GM18520 (cell line): Measurements from ENCODE around the gene CTNNA2.

Experiments
- ATAC-seq: cut with Tn5 transposase; IDR thresholded peaks from one replicate; pipeline ENCODE4 v1.9.1; 2021; ENCODE audit not compliant: unreplicated experiment

The CTNNA2 gene

GRCh38 chr2:80515964-80516363 lies 1003.1 kb downstream of the CTNNA2 start:
- no peak for ATAC-seq

- ATAC-seq, result no peak
Measured at GRCh38 chr2:80517316-80517715, 1004.5 kb downstream of the CTNNA2 start.

DNA sequence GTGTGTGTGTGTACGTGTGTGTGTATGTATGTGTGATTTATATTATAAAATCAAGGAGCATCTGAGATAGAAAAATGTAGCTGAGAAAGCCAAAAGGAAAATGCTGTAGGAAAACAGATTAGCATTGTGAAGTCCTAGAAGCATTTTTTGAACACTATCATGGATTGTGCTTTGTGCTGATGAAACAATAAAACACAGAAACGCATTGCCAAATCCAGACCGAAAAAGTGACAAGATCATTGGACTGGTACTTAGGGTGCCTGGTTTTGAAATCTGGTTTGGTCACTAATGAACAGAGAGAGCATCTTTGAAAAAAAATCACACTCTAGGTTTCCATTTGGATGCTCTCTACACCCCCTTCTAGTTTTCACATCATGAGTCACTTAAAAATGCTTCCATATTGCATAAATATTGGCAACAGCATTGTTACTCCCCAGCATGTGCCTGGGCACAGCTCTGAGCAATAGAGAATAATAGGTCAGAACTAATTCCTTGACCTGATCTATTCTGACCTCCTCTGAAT lies 1006.3 kb downstream of the CTNNA2 start:
- no peak for ATAC-seq

- ATAC-seq, result no peak
Measured at GRCh38 chr2:80519699-80520291, 1006.9 kb downstream of the CTNNA2 start.

DNA sequence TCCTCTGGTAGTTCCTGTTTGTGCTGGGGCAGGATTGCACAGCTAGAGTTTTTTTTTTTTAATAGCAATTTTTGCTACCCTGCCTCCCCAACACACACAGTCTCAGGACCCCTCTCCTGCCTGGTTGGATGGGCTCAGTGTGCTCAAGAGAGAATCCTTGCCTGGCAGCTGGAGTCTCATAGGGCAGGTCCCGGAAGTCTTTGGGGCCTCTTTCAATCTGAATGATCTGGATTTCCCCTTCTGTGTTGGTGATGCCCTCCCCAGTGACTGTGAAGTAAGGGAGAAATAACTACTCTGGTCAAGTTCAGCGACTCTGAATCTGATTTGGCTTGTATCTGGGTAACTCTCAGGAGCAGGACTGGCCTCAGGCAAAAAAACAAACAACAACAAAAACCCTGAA lies 1012.3 kb downstream of the CTNNA2 start:
- peak; percentile 70 for ATAC-seq

DNA sequence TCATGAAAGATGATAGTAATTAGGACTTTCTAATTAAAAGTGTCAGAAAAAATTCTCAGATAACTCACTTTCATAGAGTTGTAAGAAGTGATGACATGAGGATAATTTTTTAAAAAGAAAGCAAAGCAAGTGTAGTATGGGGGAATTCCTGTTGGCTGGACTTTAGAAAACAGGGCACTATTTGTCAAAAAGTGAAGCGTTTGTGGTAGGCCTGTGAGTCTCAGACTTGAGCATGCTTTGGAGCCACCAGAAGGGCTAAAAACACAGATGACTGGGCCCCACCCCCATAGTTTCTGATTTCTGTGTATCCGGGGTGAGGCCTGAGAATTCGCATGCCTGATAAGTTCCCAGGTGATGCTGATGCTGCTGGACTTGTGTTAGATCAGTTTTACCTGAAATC lies 1014.3 kb downstream of the CTNNA2 start:
- peak; percentile 26 for ATAC-seq

GRCh38 chr2:80529466-80530165 lies 1016.8 kb downstream of the CTNNA2 start:
- no peak for ATAC-seq

DNA sequence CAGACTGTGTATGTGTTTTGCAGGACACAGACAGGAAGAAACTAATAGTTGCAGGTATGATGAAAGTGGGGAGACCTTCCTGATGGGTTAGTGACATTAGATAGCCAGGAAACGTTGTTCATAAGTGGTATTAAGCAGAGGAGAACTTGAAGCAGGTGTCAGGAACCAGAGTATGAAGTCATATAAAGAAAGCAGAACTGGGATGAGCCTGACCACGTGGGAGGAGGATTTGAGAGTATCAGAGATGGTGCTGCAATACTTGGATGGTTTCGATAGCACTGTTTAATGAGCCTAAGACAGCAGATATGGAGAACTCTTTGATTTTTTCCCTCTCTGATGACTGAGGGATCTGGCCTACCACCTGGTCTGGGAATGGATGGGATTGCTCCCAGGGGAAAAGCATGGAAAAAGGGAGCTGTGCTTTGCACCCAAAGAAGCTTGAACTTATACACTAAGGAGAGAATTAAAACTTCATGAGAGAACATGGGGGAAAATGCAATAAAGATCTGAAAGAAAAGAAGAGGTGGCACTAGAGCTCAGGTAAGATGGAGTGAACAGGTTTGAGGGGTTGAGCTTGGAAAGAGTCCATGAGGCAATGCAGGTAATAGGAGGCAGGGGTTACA lies 1017.7 kb downstream of the CTNNA2 start:
- peak; percentile 51 for ATAC-seq

GRCh38 chr2:80531319-80531718 lies 1018.5 kb downstream of the CTNNA2 start:
- ATAC-seq, result no peak

GRCh38 chr2:80545420-80546210 lies 1032.8 kb downstream of the CTNNA2 start:
- no peak for ATAC-seq

- ATAC-seq, result no peak
Measured at GRCh38 chr2:80546766-80547165, 1033.9 kb downstream of the CTNNA2 start.

- ATAC-seq, result no peak
Measured at GRCh38 chr2:80547344-80547743, 1034.5 kb downstream of the CTNNA2 start.

GRCh38 chr2:80548469-80548868 lies 1035.6 kb downstream of the CTNNA2 start:
- no peak for ATAC-seq

DNA sequence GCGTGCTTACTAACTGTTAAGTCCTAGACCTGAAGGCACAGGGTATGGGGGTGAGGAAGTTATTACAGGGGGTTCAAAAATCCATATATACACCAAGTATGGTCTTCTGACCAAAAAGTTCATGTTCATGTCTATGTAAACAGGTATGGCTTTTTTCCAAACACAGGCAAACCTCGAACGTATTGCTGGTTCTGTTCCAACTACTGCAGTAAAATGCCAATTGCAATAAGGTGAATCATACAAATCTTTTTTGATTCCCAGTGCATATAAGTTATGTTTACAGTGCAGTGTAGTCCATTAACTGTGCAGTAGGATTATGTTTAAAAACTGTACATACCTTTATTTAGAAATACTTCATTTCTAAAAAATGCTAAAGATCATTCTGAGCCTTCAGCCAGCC lies 1037.0 kb downstream of the CTNNA2 start:
- ATAC-seq, result no peak

GRCh38 chr2:80560326-80560725 lies 1047.5 kb downstream of the CTNNA2 start:
- no peak for ATAC-seq

DNA sequence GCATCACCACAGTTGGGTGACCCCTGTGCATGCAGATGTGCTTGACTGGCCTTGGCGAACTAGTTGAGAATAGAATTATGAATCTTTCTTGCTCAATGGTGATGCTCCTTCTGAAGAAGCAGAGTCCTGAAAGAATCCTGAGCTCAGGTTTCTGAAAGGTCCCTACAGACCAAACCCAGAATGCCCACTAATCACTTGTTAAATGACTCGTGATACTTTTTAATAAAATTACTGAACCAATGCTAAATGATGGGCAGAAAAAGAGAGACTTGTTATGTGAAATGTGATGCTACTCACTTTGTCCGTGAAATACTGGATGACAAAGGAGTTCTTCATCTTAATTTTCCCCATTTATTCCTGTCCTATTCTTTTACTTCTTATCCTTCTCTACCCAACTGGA lies 1055.2 kb downstream of the CTNNA2 start:
- no peak for ATAC-seq

GRCh38 chr2:80573167-80573566 lies 1060.3 kb downstream of the CTNNA2 start:
- no peak for ATAC-seq

GRCh38 chr2:80573950-80574349 lies 1061.1 kb downstream of the CTNNA2 start:
- ATAC-seq, result no peak

GRCh38 chr2:80579756-80580155 lies 1066.9 kb downstream of the CTNNA2 start:
- ATAC-seq, result no peak

DNA sequence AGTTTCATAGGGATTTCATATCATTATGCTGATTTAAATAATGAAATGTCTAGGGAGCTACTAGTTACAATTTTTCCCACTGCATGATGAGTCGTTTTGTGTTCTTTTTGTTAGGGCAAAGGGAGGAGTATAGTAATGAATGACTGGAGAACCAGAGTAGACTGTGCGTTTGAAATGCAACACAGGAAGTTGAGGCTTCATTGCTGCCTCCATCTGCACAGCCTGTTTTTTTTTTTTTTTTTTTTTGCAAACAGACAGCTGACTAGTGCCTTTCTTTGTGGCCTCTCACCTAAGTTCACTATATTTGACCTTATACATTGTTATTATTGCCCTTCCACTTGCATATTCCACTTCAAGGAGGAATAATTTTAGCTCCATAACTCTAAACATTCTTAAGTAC lies 1078.4 kb downstream of the CTNNA2 start:
- ATAC-seq, result no peak

GRCh38 chr2:80592106-80592505 lies 1079.3 kb downstream of the CTNNA2 start:
- no peak for ATAC-seq
